Colonic mucosa (tissue), 4 donors: Measurements from ENCODE around the gene OARD1. TPM values are rescaled to one million over a fixed set of nuclear protein-coding genes. Genes with fewer than 3 reads are reported as not detected.
"Not testable (repeated sequence)": the region's sequence is repeated elsewhere in the genome, so short reads cannot be mapped to it uniquely, and the experiment has no call there.

Experiments
- DNase-seq: peaks from one replicate; pipeline ENCODE4 v3.0.0-alpha.2; 2020
- H3K27ac ChIP-seq: fragments of 200-600 bp; one replicate; pipeline ENCODE4 v1.8.0; 2021
- H3K27me3 ChIP-seq: fragments of 200-600 bp; one replicate; pipeline ENCODE4 v1.8.0; 2021
- H3K36me3 ChIP-seq: fragments of 200-600 bp; one replicate; pipeline ENCODE4 v1.8.0; 2021
- H3K4me1 ChIP-seq: fragments of 200-600 bp; one replicate; pipeline ENCODE4 v1.8.0; 2021; ENCODE audit warnings: mild to moderate bottlenecking
- H3K4me3 ChIP-seq: fragments of 200-600 bp; one replicate; pipeline ENCODE4 v1.8.0; 2021
- H3K9ac ChIP-seq, 2 donors: one replicate each; pipeline ENCODE4 v1.7.0; 2013; ENCODE audit warnings: control low read depth in 2 of 2, low read depth in 2 of 2, low read length in 2 of 2
- H3K9me3 ChIP-seq: fragments of 200-600 bp; one replicate; pipeline ENCODE4 v1.8.0; 2021
- intact Hi-C: fragments of 100-400 bp; cut with DNase I; formaldehyde crosslinking; loops from one replicate; pipeline ENCODE4 v1.14.1; 2022
- total RNA-seq, 2 donors: library from RNA; stranded (reverse); fragmentation: NEBNext Ultra II Directional in 1 of 2; extraction: Animal tissue kit (Norgen Biotek cat#: 25700) in 1 of 2; gene quantifications; one replicate each; pipeline ENCODE4 v1.2.1, GENCODE V29; 2021
- TF ChIP-seq, protein P1 (sequence below): fragments of 200-600 bp; IDR thresholded peaks from one replicate; pipeline ENCODE4 v1.8.0; 2022; ENCODE audit warnings: antibody characterized with exemption, mild to moderate bottlenecking
- donor health status: healthy.
- donor health status: DM: no; HTN: no; CAD: no.
- donor health status: DM: no; HTN: no; CAD: no.

OARD1 gene
- total RNA-seq, 2 donors from 2014 or later: 25.0 to 34.2 TPM

DNA sequence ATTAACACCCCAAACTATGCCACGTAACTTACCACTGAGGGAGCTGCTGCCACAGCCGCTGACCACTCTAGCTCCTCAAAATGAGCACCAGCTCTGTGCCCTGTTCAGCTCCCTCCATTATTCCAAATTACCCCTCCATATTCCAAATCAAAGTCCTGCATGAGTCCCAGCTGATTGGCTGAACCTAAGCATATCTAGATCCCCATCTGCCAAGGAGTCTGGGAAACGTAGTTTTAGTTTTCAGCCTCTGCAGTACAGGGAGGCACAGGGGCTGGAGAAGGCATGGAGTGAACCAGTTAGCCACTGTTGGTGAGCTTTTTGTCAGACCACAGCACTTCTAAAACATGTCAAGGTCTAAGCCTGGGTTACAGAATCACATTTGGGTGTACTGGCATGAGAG, 49.0 kb downstream of the OARD1 start:
- intact Hi-C loops: no loop called here
- Histone ChIP-seq H3K4me1 (no peaks in the 10 kb centered on the region), H3K4me3 (no peak overlapping the region), H3K36me3 (no peaks in the 10 kb centered on the region), H3K9ac (no peak overlapping the region), H3K27me3 (no peaks in the 10 kb centered on the region), H3K9me3 (no peaks in the 10 kb centered on the region), H3K27ac (no peak overlapping the region)
- TF ChIP-seq, protein P1, sequence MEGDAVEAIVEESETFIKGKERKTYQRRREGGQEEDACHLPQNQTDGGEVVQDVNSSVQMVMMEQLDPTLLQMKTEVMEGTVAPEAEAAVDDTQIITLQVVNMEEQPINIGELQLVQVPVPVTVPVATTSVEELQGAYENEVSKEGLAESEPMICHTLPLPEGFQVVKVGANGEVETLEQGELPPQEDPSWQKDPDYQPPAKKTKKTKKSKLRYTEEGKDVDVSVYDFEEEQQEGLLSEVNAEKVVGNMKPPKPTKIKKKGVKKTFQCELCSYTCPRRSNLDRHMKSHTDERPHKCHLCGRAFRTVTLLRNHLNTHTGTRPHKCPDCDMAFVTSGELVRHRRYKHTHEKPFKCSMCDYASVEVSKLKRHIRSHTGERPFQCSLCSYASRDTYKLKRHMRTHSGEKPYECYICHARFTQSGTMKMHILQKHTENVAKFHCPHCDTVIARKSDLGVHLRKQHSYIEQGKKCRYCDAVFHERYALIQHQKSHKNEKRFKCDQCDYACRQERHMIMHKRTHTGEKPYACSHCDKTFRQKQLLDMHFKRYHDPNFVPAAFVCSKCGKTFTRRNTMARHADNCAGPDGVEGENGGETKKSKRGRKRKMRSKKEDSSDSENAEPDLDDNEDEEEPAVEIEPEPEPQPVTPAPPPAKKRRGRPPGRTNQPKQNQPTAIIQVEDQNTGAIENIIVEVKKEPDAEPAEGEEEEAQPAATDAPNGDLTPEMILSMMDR: no peak
- no peak for DNase-seq

GRCh38 chr6:41022294-41022693, 49.9 kb downstream of the OARD1 start:
- no peak for DNase-seq
- TF ChIP-seq, protein P1: no peak
- no peak overlapping the region for H3K9ac ChIP-seq
- intact Hi-C loops: no loop called here
- H3K27ac ChIP-seq: no peak overlapping the region
- H3K27me3 ChIP-seq: no peaks in the 10 kb centered on the region
- no peaks in the 10 kb centered on the region for H3K36me3 ChIP-seq
- H3K9me3 ChIP-seq: no peaks in the 10 kb centered on the region
- H3K4me3 ChIP-seq: no peak overlapping the region
- no peaks in the 10 kb centered on the region for H3K4me1 ChIP-seq

- Histone ChIP-seq H3K4me1 (no peaks in the 10 kb centered on the region), H3K4me3 (no peak overlapping the region), H3K27ac (no peak overlapping the region), H3K27me3 (no peaks in the 10 kb centered on the region), H3K9me3 (no peaks in the 10 kb centered on the region), H3K9ac (no peak overlapping the region), H3K36me3 (no peaks in the 10 kb centered on the region)
- intact Hi-C loops: no loop called here
- no peak for DNase-seq
- TF ChIP-seq, protein P1: no peak
Measured at GRCh38 chr6:41021832-41022231, 50.3 kb downstream of the OARD1 start.

DNA sequence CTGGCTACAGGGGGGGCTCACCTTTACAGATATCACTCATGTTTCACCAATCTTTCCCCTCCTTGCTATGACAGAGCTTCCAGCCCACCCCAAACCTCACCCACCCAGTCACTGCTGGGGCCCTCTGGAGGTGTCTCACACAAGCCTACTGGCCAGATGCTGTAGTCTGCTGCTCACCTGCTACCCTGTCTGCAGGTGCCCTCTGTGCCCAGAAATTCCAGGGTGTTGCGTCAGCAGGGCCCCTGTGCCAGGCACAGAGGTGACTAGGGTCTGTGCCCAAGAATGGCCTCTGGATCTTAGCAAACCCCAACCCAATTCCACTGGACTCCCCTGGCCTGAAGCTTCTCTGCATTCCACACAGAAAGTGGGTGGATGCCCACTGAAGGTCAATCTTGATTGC, 54.5 kb downstream of the OARD1 start:
- H3K9me3 ChIP-seq: no peaks in the 10 kb centered on the region
- no peaks in the 10 kb centered on the region for H3K4me1 ChIP-seq
- no peaks in the 10 kb centered on the region for H3K36me3 ChIP-seq
- TF ChIP-seq, protein P1: no peak
- H3K4me3 ChIP-seq: no peak overlapping the region
- intact Hi-C loops: no loop called here
- H3K9ac ChIP-seq: no peak overlapping the region
- DNase-seq: no peak
- H3K27ac ChIP-seq: no peak overlapping the region
- H3K27me3 ChIP-seq: no peaks in the 10 kb centered on the region

- intact Hi-C loops, DNase-seq, H3K36me3 ChIP-seq: not testable (repeated sequence)
Measured at GRCh38 chr6:41015860-41016259, 56.3 kb downstream of the OARD1 start.

DNA sequence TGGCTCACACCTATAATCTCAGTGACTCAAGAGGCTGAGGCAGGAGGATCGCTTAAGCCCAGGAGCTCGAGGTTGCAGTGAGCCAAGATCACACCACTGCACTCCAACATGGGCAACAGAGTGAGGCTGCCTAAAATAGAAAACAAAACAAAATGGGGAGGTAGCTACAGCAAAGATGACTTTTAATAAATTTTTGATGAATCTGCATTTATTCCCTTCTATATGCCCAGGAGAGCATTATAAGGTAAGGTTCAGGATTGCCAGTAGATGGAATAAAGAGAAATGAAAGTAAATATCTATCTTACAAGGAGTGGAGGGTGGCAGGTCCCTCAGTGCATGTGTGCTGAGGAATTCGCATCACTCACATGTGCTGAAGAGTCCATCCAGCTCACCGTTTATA, 57.4 kb downstream of the OARD1 start:
- H3K36me3 ChIP-seq: no peaks in the 10 kb centered on the region
- no peak overlapping the region for H3K4me3 ChIP-seq
- H3K9me3 ChIP-seq: no peaks in the 10 kb centered on the region
- no peaks in the 10 kb centered on the region for H3K4me1 ChIP-seq
- intact Hi-C loops: no loop called here
- DNase-seq: no peak
- no peak overlapping the region for H3K9ac ChIP-seq
- no peak overlapping the region for H3K27ac ChIP-seq
- TF ChIP-seq, protein P1: no peak
- H3K27me3 ChIP-seq: no peaks in the 10 kb centered on the region

More at GRCh38 chr6:41015860-41016259, 56.3 kb downstream of the OARD1 start:
- not testable (repeated sequence) for H3K9ac ChIP-seq, H3K4me3 ChIP-seq, H3K4me1 ChIP-seq, H3K9me3 ChIP-seq, H3K27me3 ChIP-seq, H3K27ac ChIP-seq

Other genes with a start within 250 kb of the OARD1 start
- 1 to 10 TPM; 4.1 to 4.2 TPM for gene UNC5CL, start 33.1 kb downstream of the OARD1 start, total RNA-seq
- not detected for gene TSPO2, start 29.9 kb downstream of the OARD1 start, total RNA-seq
- gene APOBEC2, start 19.2 kb downstream of the OARD1 start, total RNA-seq: under 1 TPM in 1 of 2 donors, not detected in 1; 0.22 TPM
- gene NFYA, start 618 bp upstream of the OARD1 start, total RNA-seq: 10 to 100 TPM; 21.2 to 24.5 TPM
- gene TREML1, start 82.0 kb upstream of the OARD1 start, total RNA-seq: not detected
- gene TREM2, start 90.8 kb upstream of the OARD1 start, total RNA-seq: under 1 TPM in 1 of 2 donors, not detected in 1; 0.88 TPM
- under 1 TPM in 1 of 2 donors, not detected in 1; 0.11 TPM for gene TREML2, start 128.8 kb upstream of the OARD1 start, total RNA-seq
- not detected for gene TREML4, start 156.0 kb upstream of the OARD1 start, total RNA-seq
- gene TREM1, start 214.3 kb upstream of the OARD1 start, total RNA-seq: 1 to 10 TPM in 1 of 2 donors, not detected in 1; 1.4 TPM